ENCODE measurements around the gene DDX41. TPM values are rescaled to one million over a fixed set of nuclear protein-coding genes. Genes with fewer than 3 reads are reported as not detected.

Gene DDX41
- total and polyA plus RNA-seq, 10 of the 15 experiments (the other 5 are each of a cell fraction or from before 2014, with no cell fraction given) = 32.7 to 215 (median 93.6) TPM

DNA sequence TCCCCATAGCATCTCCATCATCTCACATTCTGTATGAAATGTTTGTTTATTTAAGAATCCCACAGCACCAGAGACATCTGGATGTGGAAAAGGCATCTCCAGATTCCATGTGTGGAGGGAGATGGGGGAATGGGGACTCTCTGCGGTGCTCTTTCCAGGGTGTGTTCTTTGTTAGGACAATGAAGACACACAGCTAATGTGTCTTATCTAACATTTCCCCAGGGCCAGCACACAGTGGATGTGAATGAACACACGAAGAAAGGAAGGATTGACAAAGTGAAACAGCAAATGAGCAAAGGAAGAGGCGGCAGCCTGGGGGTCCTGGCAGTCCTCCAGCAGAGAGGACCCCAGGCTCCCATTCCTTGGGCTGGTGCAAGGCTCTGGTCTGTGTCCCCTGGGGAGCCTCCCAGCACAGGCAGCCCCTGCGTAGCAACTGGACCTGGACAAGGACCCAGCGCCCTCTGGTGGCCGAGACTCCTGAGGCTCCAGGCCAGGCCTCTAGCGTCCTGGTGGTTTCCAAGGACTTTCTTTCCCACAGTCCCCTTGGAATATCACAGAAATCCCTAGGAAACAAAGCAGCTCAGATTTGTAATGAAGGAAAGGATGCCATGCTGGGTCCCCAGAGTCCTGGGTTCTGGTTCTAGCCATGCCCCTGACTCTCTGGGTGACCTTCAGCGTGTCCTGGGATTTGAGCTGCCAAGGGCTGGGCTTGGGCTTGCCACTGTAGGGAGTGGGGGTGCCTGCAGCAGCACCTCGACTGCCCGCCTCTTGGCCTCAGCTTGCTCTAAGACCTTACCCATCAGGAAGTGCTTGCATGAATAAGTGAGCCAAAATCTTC is 15.9 kb downstream of the DDX41 start (continued):
- TF ChIP-seq, protein P1, sequence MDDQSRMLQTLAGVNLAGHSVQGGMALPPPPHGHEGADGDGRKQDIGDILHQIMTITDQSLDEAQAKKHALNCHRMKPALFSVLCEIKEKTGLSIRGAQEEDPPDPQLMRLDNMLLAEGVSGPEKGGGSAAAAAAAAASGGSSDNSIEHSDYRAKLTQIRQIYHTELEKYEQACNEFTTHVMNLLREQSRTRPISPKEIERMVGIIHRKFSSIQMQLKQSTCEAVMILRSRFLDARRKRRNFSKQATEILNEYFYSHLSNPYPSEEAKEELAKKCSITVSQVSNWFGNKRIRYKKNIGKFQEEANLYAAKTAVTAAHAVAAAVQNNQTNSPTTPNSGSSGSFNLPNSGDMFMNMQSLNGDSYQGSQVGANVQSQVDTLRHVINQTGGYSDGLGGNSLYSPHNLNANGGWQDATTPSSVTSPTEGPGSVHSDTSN (IDR thresholded peaks at IDR 0.05; ENCODE audit: insufficient replicate concordance, low read depth, low read length) = no peak
- TF ChIP-seq PKNOX1 (IDR thresholded peaks at IDR 0.05) = no peak
- TF ChIP-seq CREM (IDR thresholded peaks at IDR 0.05; ENCODE audit: low read depth) = no peak
- no peak for TF ChIP-seq SP1 (IDR thresholded peaks at IDR 0.05; ENCODE audit: low read depth, low read length)
- peak; percentile 56; the same call in 1 of the 2 replicates for TF ChIP-seq RB1 (IDR thresholded peaks at IDR 0.05; ENCODE audit: borderline replicate concordance)
- no peak for TF ChIP-seq BCL3 (IDR thresholded peaks at IDR 0.05; ENCODE audit: borderline replicate concordance, insufficient read depth, low read depth, low read length, poor library complexity, severe bottlenecking)
- TF ChIP-seq, protein P2, sequence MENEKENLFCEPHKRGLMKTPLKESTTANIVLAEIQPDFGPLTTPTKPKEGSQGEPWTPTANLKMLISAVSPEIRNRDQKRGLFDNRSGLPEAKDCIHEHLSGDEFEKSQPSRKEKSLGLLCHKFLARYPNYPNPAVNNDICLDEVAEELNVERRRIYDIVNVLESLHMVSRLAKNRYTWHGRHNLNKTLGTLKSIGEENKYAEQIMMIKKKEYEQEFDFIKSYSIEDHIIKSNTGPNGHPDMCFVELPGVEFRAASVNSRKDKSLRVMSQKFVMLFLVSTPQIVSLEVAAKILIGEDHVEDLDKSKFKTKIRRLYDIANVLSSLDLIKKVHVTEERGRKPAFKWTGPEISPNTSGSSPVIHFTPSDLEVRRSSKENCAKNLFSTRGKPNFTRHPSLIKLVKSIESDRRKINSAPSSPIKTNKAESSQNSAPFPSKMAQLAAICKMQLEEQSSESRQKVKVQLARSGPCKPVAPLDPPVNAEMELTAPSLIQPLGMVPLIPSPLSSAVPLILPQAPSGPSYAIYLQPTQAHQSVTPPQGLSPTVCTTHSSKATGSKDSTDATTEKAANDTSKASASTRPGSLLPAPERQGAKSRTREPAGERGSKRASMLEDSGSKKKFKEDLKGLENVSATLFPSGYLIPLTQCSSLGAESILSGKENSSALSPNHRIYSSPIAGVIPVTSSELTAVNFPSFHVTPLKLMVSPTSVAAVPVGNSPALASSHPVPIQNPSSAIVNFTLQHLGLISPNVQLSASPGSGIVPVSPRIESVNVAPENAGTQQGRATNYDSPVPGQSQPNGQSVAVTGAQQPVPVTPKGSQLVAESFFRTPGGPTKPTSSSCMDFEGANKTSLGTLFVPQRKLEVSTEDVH (IDR thresholded peaks at IDR 0.05; ENCODE audit: low read depth, partially characterized antibody) = no peak
- TF ChIP-seq RCOR1 (conservative IDR thresholded peaks at IDR 0.05; ENCODE audit: low read depth, low read length) = no peak
- TF ChIP-seq POLR2AphosphoS2 (IDR thresholded peaks at IDR 0.05; ENCODE audit: low read depth, low read length) = peak; percentile 59
- TF ChIP-seq, protein P3, sequence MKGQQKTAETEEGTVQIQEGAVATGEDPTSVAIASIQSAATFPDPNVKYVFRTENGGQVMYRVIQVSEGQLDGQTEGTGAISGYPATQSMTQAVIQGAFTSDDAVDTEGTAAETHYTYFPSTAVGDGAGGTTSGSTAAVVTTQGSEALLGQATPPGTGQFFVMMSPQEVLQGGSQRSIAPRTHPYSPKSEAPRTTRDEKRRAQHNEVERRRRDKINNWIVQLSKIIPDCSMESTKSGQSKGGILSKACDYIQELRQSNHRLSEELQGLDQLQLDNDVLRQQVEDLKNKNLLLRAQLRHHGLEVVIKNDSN (IDR thresholded peaks at IDR 0.05; ENCODE audit: borderline replicate concordance, extremely low read length, insufficient read depth, low read depth, low read length) = no peak
- TF ChIP-seq BACH1 (IDR thresholded peaks at IDR 0.05; ENCODE audit: borderline replicate concordance) = no peak
- no peak for TF ChIP-seq BCLAF1 (IDR thresholded peaks at IDR 0.05)
- no peak for TF ChIP-seq ZNF207 (IDR thresholded peaks at IDR 0.05; ENCODE audit: borderline replicate concordance)
- TF ChIP-seq MYC (IDR thresholded peaks at IDR 0.05; ENCODE audit: insufficient read depth, insufficient read length, insufficient replicate concordance, low read length, severe bottlenecking) = no peak

Data from GM12878 (cell line).